ENCODE results near the gene PARP14. TPM values are rescaled to one million over a fixed set of nuclear protein-coding genes. Genes with fewer than 3 reads are reported as not detected.
"Not testable (repeated sequence)": the region's sequence is repeated elsewhere in the genome, so short reads cannot be mapped to it uniquely, and the experiment has no call there.

Gene PARP14
- total RNA-seq, 2 experiments from 2014 or later, result 29.0 to 31.6 TPM

GRCh38 chr3:122728756-122729514, 48.3 kb downstream of the PARP14 start:
- no peak overlapping the region for H3K27ac Mint-ChIP-seq
- DNase-seq, result no peak
- H3K4me3 Mint-ChIP-seq, result no peak overlapping the region
- Histone ChIP-seq H3K4me3 (ENCODE audit: low read length) (no peak overlapping the region), H3K4me1 (ENCODE audit: insufficient read depth, low read length) (no peaks in the 10 kb centered on the region), H3K9me3 (ENCODE audit: control insufficient read depth in 1 of 2, insufficient read depth in 1 of 2, low read length in 2 of 2) (peaks cover 0 to 6% of the 10 kb centered on the region in 2 experiments), H3K27me3 (ENCODE audit: control insufficient read depth in 1 of 2, insufficient read depth in 2 of 2, low read length in 2 of 2) (no peaks in the 10 kb centered on the region), H3K36me3 (ENCODE audit: insufficient read depth, low read length) (peaks cover 11% of the 10 kb centered on the region), H3K27ac (ENCODE audit: low read depth in 1 of 2, low read length in 2 of 2) (no peak overlapping the region)
- intact Hi-C loops (cut with DNase I, micrococcal nuclease), result no loop called here
- H3K36me3 Mint-ChIP-seq (ENCODE audit: low read depth), result peaks cover 55% of the 10 kb centered on the region
- no peak for ATAC-seq (ENCODE audit: poor library complexity)
- peaks cover 2% of the 10 kb centered on the region for H3K9me3 Mint-ChIP-seq
- H3K4me1 Mint-ChIP-seq (ENCODE audit: low read depth), result no peaks in the 10 kb centered on the region
- H3K27me3 Mint-ChIP-seq, result no peaks in the 10 kb centered on the region
- ChIA-PET CTCF (no interaction called here), POLR2A (no interaction called here)
- TF ChIP-seq CTCF (IDR thresholded peaks at IDR 0.05), result no peak

GRCh38 chr3:122730240-122730639, 49.6 kb downstream of the PARP14 start:
- H3K27ac Mint-ChIP-seq, result no peak overlapping the region
- H3K36me3 Mint-ChIP-seq (ENCODE audit: low read depth), result peaks cover 62% of the 10 kb centered on the region
- H3K9me3 ChIP-seq (ENCODE audit: control insufficient read depth in 1 of 2, insufficient read depth in 1 of 2, low read length in 2 of 2), result peaks cover 0 to 2% of the 10 kb centered on the region in 2 experiments
- H3K4me3 ChIP-seq (ENCODE audit: low read length), result no peak overlapping the region
- peaks cover 2% of the 10 kb centered on the region for H3K9me3 Mint-ChIP-seq
- ChIA-PET CTCF (no interaction called here), POLR2A (no interaction called here)
- H3K4me1 ChIP-seq (ENCODE audit: insufficient read depth, low read length), result no peaks in the 10 kb centered on the region
- intact Hi-C loops (cut with DNase I, micrococcal nuclease), result no loop called here
- DNase-seq, result no peak
- no peak overlapping the region for H3K27ac ChIP-seq (ENCODE audit: low read depth in 1 of 2, low read length in 2 of 2)
- H3K27me3 ChIP-seq (ENCODE audit: control insufficient read depth in 1 of 2, insufficient read depth in 2 of 2, low read length in 2 of 2), result no peaks in the 10 kb centered on the region
- no peak for TF ChIP-seq CTCF (IDR thresholded peaks at IDR 0.05)
- H3K4me1 Mint-ChIP-seq (ENCODE audit: low read depth), result no peaks in the 10 kb centered on the region
- no peak overlapping the region for H3K4me3 Mint-ChIP-seq
- ATAC-seq (ENCODE audit: poor library complexity), result no peak
- H3K36me3 ChIP-seq (ENCODE audit: insufficient read depth, low read length), result peaks cover 11% of the 10 kb centered on the region
- H3K27me3 Mint-ChIP-seq, result no peaks in the 10 kb centered on the region

GRCh38 chr3:122732682-122733525, 52.3 kb downstream of the PARP14 start:
- H3K27ac ChIP-seq (ENCODE audit: low read depth in 1 of 2, low read length in 2 of 2); POLR2A ChIA-PET; H3K9me3 ChIP-seq (ENCODE audit: control insufficient read depth in 1 of 2, insufficient read depth in 1 of 2, low read length in 2 of 2); H3K4me1 ChIP-seq (ENCODE audit: insufficient read depth, low read length); DNase-seq; H3K4me3 Mint-ChIP-seq; CTCF ChIA-PET; H3K9me3 Mint-ChIP-seq; H3K36me3 ChIP-seq (ENCODE audit: insufficient read depth, low read length); H3K27me3 Mint-ChIP-seq; H3K27ac Mint-ChIP-seq; H3K27me3 ChIP-seq (ENCODE audit: control insufficient read depth in 1 of 2, insufficient read depth in 2 of 2, low read length in 2 of 2); H3K4me1 Mint-ChIP-seq (ENCODE audit: low read depth); H3K4me3 ChIP-seq (ENCODE audit: low read length); ATAC-seq (ENCODE audit: poor library complexity); intact Hi-C loops (cut with DNase I, micrococcal nuclease): not testable (repeated sequence)
- peaks cover 46% of the 10 kb centered on the region for H3K36me3 Mint-ChIP-seq (ENCODE audit: low read depth)
